ENCODE measurements around the gene GHRHR.

GRCh38 chr7:30929686-30930085 is 34.1 kb upstream of the GHRHR start:
- no peak for TF ChIP-seq GATA3 (IDR thresholded peaks at IDR 0.05; ENCODE audit: low read depth, low read length)
- TF ChIP-seq GATA2 (IDR thresholded peaks at IDR 0.05; ENCODE audit: low read depth, low read length) = no peak

All from SH-SY5Y (cell line).